Ishikawa (cell line): ENCODE results near the gene PSMD13.

ENCODE experiments used
- CEBPB ChIP-seq: IDR thresholded peaks from 2 replicates; pipeline ENCODE4 v1.6.1; 2012
- EP300 ChIP-seq: IDR thresholded peaks from 2 replicates; pipeline ENCODE4 v1.6.1; 2012; ENCODE audit warnings: borderline replicate concordance
- REST ChIP-seq: IDR thresholded peaks from 2 replicates; pipeline ENCODE4 v1.6.1; 2012; ENCODE audit warnings: low read depth, mild to moderate bottlenecking
- TAF1 ChIP-seq: IDR thresholded peaks from 2 replicates; pipeline ENCODE4 v1.6.1; 2012; ENCODE audit warnings: low read depth, mild to moderate bottlenecking
- TEAD4 ChIP-seq: IDR thresholded peaks from 2 replicates; pipeline ENCODE4 v1.6.1; 2012
- YY1 ChIP-seq: IDR thresholded peaks from 2 replicates; pipeline ENCODE4 v1.6.1; 2012; ENCODE audit warnings: low read depth
- ZBTB7A ChIP-seq: IDR thresholded peaks from 2 replicates; pipeline ENCODE4 v1.6.1; 2012; ENCODE audit warnings: low read depth
- TF ChIP-seq, protein P1 (sequence below): IDR thresholded peaks from 2 replicates; pipeline ENCODE4 v1.6.1; 2012

DNA sequence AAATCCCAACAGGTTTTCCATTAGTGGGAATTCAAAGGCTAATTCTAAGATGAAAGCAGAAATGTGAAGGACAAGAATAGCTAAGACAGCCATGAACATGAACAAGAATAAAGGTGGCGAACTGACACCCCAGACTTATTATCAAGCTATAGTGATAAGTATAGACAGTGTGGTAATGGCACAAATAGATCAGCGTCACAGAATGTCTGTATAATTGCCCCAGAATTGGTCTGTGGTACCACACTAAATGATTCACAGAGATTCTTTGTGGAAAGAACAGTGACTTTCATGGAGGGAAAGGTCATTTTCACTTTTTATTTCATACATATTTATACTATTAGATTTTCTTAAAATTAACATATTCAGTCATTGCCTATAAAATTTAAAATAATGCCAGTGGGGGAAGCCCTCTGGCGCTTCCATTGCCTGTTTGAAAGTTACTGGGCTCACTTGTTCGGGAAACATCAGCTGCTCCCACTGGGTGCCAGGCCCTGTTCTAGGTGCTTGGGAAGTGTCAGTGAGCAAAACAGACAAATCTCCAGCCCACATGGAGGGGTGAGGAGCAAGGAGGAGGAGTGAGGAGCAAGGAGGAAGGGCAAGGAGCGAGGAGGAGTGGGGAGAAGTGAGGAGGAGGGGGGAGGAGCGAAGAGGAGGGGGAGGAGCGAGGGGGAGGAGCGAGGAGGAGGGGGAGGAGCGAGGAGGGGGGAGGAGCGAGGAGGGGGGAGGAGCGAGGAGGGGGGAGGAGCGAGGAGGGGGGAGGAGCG is 30.1 kb downstream of the PSMD13 start:
- TF ChIP-seq YY1 = no peak
- TF ChIP-seq REST = no peak
- TF ChIP-seq CEBPB = no peak
- no peak for TF ChIP-seq TEAD4
- TF ChIP-seq ZBTB7A = no peak
- TF ChIP-seq, protein P1, sequence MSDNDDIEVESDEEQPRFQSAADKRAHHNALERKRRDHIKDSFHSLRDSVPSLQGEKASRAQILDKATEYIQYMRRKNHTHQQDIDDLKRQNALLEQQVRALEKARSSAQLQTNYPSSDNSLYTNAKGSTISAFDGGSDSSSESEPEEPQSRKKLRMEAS = no peak
- TF ChIP-seq EP300 = no peak
- no peak for TF ChIP-seq TAF1
